ENCODE results near the gene A1CF.
"Not testable (repeated sequence)": the region's sequence is repeated elsewhere in the genome, so short reads cannot be mapped to it uniquely, and the experiment has no call there.

Gene A1CF

DNA sequence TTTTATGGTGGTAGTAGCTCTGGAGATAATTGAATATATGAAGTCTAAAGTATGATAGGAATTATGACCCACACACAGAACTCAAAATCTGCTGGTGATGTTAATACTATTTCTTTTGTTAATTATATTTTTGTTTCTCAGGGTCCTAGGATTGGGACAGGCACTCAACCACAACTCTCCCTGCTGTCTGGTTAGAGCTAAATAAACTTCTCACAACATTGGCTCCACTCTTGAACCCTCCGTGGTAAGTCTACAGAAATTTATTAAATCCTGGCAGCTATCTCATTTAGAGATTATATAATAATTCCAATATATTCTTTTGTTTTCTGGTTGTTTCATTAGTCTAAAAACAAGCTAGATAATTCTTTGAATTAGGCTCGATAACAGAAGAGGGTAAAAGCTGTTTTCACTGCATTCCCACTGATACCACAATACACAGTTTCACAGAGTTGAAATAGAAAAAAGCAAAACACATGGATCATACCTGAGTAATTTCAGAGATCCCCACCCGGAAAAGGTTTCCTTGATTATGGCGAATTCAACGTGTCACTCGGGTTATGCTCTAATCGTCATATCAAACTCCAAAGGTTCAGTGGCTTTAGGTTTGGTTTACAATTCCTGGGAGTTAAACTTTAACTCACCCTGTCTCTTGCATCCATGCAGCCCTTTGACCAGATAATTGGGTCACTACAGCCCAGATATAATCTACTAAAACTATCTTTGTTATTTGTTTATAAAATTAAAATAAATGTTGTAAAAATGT is at the start of gene A1CF:
Gene A1CF, minus strand, starts transcription at position 531 of the 763 bp plus-strand sequence. CDS start 25,687 bp downstream, outside the sequence.
- DNase-seq (ENCODE audit: low spot score), result no peak

- DNase-seq (ENCODE audit: low spot score), result no peak
Measured at GRCh38 chr10:50931948-50932431, 46.6 kb upstream of the A1CF start.

GRCh38 chr10:50929670-50930069 is 44.2 kb upstream of the A1CF start:
- DNase-seq (ENCODE audit: low spot score), result no peak

GRCh38 chr10:50928190-50928552 is 42.7 kb upstream of the A1CF start:
- no peak for DNase-seq (ENCODE audit: low spot score)

DNA sequence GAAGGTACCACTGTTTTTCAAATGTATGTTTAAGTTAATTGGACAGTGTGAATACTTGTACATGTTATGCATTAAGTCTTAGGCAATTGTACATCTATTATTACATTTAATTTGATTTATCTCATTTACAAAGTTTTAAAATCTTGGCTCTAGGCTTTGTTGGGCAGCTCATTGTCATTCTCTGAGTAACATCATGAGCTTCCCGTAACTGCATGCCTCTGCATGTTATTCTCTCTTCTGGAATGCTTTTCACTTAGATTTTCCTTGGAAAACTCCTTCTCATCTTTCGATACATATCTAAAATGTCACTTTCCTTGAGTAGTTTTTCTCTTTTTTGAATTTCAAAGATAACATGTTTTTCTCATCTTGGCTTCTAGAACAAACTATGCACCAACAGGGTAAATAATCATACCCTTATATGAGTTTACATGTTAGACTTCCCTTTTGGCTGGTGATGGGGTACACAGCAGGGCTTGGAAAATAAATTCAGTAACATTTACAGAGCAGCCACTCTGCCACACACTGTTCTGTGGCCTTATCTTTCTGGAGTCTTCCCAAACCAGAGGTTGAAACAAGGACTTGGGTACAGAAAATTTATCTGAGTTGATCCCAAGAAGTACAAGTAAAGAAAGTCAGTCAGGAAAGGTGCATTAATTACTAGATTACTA is 42.2 kb upstream of the A1CF start:
- no peak for DNase-seq (ENCODE audit: low spot score)

DNA sequence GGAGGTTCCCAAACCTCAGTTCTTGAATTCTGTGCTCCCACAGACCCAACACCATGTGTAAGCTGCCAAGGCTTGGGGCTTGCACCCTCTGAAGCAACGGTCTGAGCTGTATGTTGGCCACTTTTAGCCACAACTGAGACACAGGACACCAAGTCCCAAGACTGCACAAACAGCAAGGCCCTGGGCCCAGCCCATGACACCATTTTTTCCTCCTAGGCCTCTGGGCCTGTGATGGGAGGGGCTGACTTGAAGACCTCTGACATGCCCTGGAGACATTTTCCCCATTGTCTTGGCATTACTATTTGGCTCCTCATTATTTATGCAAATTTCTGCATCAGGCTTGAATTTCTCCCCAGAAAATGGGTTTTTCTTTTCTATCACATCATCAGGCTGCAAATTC is 38.0 kb upstream of the A1CF start:
- DNase-seq (ENCODE audit: low spot score), result not testable (repeated sequence)

DNA sequence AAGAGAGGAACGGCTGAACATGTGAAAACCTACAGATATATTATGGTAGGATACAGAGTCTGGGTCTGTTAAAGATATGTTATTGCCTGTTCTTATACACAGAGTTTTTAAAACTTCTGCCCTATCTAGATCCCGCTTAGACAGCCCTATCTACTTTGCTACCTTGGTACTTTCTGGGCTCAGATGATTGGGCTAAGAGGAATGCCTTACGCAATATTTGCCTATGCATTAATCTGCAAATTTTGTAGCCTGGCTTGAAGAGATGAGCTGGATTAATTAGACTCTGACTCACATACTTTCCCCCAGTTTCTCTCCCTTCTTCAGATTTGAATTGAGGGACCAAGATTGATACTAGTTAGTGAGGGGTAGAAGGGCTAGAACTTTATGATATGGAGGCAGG is 33.6 kb upstream of the A1CF start:
- no peak for DNase-seq (ENCODE audit: low spot score)

DNA sequence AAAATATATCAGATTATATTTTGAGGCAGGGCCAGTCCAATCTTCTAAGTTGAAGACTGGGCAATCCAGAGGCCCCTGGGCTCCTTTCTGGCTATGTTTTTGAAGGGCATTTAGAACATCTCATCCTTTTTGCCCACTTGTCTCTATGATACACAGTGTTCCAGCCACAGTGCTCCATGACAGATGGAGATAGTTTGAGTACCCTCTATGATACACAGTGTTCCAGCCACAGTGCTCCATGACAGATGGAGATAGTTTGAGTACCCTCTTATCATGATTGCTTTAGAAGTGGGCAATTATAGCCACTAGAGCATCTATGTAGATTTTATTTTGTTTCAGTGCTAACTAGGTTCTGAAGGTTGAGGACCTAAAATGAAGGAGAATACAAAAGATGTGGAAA is 33.1 kb upstream of the A1CF start:
- no peak for DNase-seq (ENCODE audit: low spot score)

DNA sequence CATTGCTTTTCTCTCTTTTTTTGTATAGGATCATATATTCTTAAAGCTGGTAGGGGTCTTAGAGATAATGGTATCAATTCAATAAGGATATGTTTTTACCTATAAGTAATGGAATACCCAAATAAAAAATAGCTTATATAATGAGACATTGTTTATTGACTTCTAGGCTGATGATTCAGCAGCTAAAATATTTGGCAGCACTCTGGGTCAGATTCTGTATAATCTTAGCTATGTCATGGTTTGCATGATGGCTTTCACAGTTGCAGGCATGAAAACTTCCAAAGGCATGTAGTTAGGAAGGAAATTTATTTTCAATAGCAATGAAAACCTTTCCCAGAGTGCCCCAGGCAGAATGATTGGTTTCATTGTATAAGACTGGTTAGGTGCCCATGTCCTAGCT is 32.1 kb upstream of the A1CF start:
- no peak for DNase-seq (ENCODE audit: low spot score)

DNA sequence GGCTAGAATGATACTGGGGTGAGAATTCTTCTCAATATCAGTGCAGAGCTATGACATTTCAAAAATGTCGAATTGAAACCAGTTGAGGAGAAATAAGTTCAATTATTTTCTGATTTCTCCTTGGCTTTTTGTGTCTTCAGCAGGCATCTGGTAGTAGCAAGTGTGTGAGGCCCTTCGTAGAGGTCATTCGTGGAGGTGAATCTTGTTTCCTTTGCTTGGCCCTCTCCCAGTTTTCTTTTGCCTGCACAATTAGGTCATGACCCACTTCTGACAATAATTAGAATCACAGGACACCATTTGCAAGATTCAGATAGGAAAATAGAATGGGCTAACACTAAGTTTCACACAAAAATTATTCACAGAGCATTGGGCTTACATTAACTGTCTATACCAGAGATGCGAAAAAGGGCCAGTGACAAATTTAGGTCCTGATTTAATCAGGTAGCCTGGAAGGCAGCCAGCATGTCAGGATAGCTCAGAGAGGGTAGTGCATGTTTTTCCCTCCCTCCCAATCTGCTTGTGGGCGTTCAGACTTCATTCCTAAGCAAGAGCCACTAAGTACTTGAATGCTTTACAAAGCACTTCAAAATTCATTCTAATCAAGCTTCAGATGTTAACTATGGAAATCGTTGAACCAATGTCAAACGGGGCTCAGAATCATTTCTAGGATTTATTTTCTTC is 24.0 kb upstream of the A1CF start:
- no peak for DNase-seq (ENCODE audit: low spot score)

GRCh38 chr10:50908366-50908765 is 22.9 kb upstream of the A1CF start:
- no peak for DNase-seq (ENCODE audit: low spot score)

- not testable (repeated sequence) for DNase-seq (ENCODE audit: low spot score)
Measured at GRCh38 chr10:50905797-50906196, 20.4 kb upstream of the A1CF start.

- DNase-seq (ENCODE audit: low spot score), result no peak
Measured at GRCh38 chr10:50896721-50897120, 11.3 kb upstream of the A1CF start.

DNA sequence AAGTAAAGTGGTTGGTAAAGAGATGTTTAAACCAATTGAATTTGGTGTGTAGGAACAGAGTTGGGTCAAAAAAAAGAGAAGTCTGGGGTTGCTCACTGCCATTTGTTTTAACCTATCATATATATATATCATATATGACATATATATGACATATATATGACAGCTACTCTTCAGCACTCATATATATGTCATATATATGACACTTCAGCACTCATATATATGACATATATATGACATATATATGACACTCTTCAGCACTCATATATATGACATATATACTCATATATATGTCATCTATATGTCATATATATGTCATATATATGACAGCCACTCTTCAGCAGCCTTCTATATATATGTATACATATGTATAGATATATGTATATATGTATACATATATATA is 8.9 kb upstream of the A1CF start:
- no peak for DNase-seq (ENCODE audit: low spot score)

DNA sequence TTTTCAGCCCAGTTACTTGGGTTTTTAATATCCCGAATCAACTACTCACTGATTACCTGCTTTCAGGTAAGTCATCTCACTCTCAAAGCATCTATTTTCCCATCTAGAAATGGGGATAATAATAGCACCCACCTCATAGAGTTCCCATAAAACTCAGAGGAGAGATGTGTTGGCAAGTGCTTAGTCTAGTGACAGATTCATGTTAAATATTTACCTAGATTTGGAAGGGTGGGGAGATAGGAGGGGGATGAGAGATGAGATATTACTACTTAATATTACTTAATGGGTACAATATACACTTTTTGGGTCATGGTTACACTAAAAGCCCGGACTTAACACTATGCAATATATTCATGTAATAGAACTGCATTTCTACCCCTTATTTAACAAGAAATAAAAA is 7.0 kb upstream of the A1CF start:
- DNase-seq (ENCODE audit: low spot score), result no peak

- DNase-seq (ENCODE audit: low spot score), result no peak
Measured at GRCh38 chr10:50884302-50884701, 1.1 kb downstream of the A1CF start.

DNA sequence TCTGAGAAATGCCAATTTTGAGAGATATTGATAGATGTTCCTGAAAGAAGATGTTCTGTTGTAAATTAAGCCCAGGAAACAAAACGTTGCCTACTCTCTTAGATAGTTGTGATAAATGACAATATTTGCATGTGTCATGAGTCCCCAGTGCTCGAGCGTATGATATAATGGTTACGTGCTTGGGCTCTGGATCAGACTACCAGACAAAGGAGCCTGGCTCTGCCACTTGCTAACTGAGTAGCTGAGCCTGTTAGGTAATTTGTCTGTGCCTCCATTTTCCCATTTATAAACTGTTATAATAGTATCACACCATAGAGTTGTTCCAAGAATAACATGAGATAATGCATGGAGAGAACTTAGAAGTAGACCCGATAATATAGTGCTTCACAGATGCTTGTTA is 1.8 kb downstream of the A1CF start:
- no peak for DNase-seq (ENCODE audit: low spot score)

GRCh38 chr10:50882540-50882983 is 2.9 kb downstream of the A1CF start:
- no peak for DNase-seq (ENCODE audit: low spot score)

- not testable (repeated sequence) for DNase-seq (ENCODE audit: low spot score)
Measured at GRCh38 chr10:50881046-50881445, 4.4 kb downstream of the A1CF start.

GRCh38 chr10:50876429-50876828 is 9.0 kb downstream of the A1CF start:
- no peak for DNase-seq (ENCODE audit: low spot score)

DNA sequence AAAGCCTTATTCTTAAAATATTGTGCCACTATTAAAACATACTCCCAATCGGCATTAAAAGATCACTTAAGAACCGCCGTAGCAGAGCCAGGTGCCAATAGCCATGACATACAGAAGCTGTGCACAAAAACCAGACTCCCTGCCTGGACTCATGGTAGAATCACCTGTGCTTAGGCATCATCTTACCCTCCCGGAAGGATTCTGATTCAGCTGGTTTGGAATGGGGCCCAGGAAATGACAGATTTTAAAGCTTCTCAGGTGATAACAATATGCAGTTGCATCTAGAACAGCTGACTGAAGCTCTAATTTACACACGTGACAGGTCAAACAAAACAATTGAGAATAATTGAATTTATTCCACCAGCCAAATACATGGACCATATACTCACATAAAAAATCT is 10.7 kb downstream of the A1CF start:
- DNase-seq (ENCODE audit: low spot score), result no peak

DNA sequence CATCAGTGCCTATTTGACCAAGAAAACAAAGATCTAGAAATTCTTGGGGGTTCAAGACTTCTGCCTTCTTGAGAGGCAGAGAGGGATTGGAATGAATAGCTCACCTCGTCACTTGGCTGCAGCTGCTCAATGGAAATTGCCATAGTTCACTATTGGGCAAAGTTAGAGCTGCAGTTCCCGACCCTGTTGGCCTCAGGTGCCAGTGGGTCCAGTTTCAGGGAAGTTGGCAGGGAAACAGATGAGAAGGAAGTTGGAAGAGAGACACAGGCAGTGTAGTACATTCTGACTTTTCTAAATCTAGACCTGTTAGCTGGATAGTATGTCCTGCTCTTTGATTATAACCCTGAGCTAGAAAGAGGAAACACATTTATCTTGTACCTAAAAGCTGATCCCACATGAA is 19.1 kb downstream of the A1CF start:
- no peak for DNase-seq (ENCODE audit: low spot score)

DNA sequence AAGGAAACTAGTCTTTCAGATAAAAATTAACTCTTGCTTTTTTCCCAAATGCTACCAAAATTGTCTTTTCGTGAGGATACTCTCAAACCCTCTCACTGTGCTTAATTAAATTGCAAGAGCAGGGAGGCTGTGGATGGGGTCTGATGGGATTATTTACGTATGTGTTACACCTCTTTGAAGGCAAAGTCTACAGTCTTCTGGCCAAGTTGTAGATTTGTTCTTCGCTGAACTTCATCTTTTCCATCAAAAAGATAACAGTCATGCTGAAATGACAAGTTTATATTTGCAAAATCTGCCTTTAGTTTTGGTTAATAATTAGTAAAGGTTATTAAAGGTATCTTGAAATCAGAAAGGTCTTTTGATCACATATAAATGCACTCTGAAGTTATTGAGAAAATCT is 22.7 kb downstream of the A1CF start:
- no peak for DNase-seq (ENCODE audit: low spot score)

All from Ammon's horn (tissue), 1 donor.